ENCODE data around the gene CTU2. TPM values are rescaled to one million over a fixed set of nuclear protein-coding genes. Genes with fewer than 3 reads are reported as not detected.

The CTU2 gene
- total RNA-seq, 1 experiment from 2014 or later = 39.4 TPM

DNA sequence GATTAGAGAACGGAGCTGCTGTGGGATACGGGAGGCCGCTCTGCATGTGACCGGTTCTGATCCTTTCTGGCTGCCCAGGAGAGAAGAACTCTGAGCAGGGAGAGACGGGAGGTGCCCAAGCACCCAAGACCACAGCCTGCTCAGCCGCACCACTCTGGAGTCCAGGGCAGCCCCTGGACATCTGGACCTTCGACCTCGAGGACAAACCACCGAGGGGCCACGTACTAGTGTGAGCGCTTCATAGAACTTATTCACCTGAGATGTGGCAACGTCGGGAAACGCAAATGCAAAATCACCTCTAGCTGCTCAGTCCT, 6.0 kb upstream of the CTU2 start:
- no peak overlapping the region for H3K27ac ChIP-seq (ENCODE audit: low read length)
- peak overlapping the region; percentile 48; the same call in 1 of the 2 replicates for H3K9ac ChIP-seq (ENCODE audit: low read length)
- no peaks in the 10 kb centered on the region for H3K27me3 ChIP-seq (ENCODE audit: low read length)
- POLR2A ChIA-PET (ENCODE audit: unreplicated experiment) = no interaction called here
- no TSS peak for BruUV-seq (replicated peaks)
- no peaks in the 10 kb centered on the region for H3K9me2 ChIP-seq (replicated peaks; ENCODE audit: low read length)
- H2AFZ ChIP-seq (ENCODE audit: low read length) = no peak overlapping the region
- intact Hi-C loops (cut with micrococcal nuclease) = no loop called here
- no peak for TF ChIP-seq EZH2 (IDR thresholded peaks at IDR 0.05; ENCODE audit: low read length, unreplicated experiment)
- TF ChIP-seq, protein P1, sequence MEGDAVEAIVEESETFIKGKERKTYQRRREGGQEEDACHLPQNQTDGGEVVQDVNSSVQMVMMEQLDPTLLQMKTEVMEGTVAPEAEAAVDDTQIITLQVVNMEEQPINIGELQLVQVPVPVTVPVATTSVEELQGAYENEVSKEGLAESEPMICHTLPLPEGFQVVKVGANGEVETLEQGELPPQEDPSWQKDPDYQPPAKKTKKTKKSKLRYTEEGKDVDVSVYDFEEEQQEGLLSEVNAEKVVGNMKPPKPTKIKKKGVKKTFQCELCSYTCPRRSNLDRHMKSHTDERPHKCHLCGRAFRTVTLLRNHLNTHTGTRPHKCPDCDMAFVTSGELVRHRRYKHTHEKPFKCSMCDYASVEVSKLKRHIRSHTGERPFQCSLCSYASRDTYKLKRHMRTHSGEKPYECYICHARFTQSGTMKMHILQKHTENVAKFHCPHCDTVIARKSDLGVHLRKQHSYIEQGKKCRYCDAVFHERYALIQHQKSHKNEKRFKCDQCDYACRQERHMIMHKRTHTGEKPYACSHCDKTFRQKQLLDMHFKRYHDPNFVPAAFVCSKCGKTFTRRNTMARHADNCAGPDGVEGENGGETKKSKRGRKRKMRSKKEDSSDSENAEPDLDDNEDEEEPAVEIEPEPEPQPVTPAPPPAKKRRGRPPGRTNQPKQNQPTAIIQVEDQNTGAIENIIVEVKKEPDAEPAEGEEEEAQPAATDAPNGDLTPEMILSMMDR (conservative IDR thresholded peaks at IDR 0.05; ENCODE audit: low read depth, low read length) = no peak
- no peak for TF ChIP-seq EZH2phosphoT487 (IDR thresholded peaks at IDR 0.05; ENCODE audit: borderline replicate concordance, low read length)
- H3K36me3 ChIP-seq (ENCODE audit: low read depth, low read length) = no peaks in the 10 kb centered on the region
- H3K4me3 ChIP-seq (ENCODE audit: low read length) = no peak overlapping the region
- H3K4me1 ChIP-seq (ENCODE audit: insufficient read depth, low read length) = peaks cover 15% of the 10 kb centered on the region
- 0 out of 2 replicates have a peak overlapping the region, but pooled peaks have one; percentile 46 for H3K4me2 ChIP-seq (ENCODE audit: low read length)
- no peaks in the 10 kb centered on the region for H4K20me1 ChIP-seq (ENCODE audit: low read length)
- H3K9me3 ChIP-seq (ENCODE audit: low read length) = no peaks in the 10 kb centered on the region
- CTCF ChIA-PET = no interaction called here
- H3K79me2 ChIP-seq (ENCODE audit: low read length) = peaks cover 7% of the 10 kb centered on the region
- DNase-seq (no peak), ATAC-seq (no peak)
- H3F3A ChIP-seq (ENCODE audit: low read length, unreplicated experiment) = no peaks in the 10 kb centered on the region

DNA sequence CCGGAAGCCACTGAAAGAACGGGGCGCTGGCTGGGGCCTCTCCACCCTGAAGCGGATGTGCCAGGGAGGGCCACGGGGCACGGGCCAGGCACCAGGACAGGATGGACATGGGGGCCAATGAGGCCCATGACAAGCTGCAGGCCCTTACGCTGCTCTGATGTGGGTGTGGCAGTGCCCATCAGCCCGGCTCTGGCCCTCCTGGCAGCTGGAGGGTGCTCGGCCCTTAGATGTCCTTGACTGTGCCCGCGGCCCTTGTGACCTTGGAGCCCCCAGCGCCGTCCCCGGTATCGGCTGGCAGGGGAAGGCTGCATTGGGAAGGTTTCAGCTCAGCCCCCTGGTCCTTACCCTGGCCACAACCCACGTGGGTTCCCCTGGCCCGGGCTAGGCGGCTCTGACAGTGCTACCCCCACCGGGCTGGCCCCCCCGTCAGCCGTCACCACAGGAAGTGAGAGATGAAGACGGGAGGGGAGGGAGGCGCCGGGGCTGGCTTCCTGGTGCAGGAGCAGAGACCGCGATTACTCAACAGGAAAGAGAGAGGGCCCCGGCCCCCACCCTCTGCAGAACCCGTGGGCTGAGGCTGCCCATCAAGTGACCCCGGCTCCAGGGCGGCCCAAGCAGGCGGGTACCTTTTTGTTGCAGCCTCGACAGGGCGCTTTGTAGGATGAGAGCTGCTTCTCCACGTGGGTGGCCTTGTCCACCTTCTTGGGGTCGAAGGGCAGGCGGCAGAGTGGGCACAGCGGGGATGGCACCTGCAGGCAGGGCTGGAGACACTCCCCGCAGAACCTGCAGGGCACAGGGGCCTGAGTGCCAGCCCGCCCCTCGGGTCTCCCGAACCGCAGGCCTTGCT, 5.4 kb upstream of the CTU2 start:
- no peaks in the 10 kb centered on the region for H3K9me3 ChIP-seq (ENCODE audit: low read length)
- ChIA-PET CTCF (no interaction called here), POLR2A (ENCODE audit: unreplicated experiment) (no interaction called here)
- no peaks in the 10 kb centered on the region for H3K36me3 ChIP-seq (ENCODE audit: low read depth, low read length)
- H3F3A ChIP-seq (ENCODE audit: low read length, unreplicated experiment) = no peaks in the 10 kb centered on the region
- intact Hi-C loops (cut with micrococcal nuclease) = no loop called here
- peak overlapping the region; percentile 46; the same call in 1 of the 2 replicates for H3K4me2 ChIP-seq (ENCODE audit: low read length)
- H3K4me3 ChIP-seq (ENCODE audit: low read length) = no peak overlapping the region
- 0 out of 2 replicates have a peak overlapping the region, but pooled peaks have one; percentile 30 for H2AFZ ChIP-seq (ENCODE audit: low read length)
- no peaks in the 10 kb centered on the region for H3K9me2 ChIP-seq (replicated peaks; ENCODE audit: low read length)
- H3K4me1 ChIP-seq (ENCODE audit: insufficient read depth, low read length) = peaks cover 15% of the 10 kb centered on the region
- H3K27me3 ChIP-seq (ENCODE audit: low read length) = no peaks in the 10 kb centered on the region
- TF ChIP-seq, protein P1 (conservative IDR thresholded peaks at IDR 0.05; ENCODE audit: low read depth, low read length) = no peak
- TF ChIP-seq EZH2phosphoT487 (IDR thresholded peaks at IDR 0.05; ENCODE audit: borderline replicate concordance, low read length) (no peak), EZH2 (IDR thresholded peaks at IDR 0.05; ENCODE audit: low read length, unreplicated experiment) (no peak)
- no peak overlapping the region for H3K27ac ChIP-seq (ENCODE audit: low read length)
- peak; percentile 91 for ATAC-seq
- peak; percentile 72 for DNase-seq
- H3K9ac ChIP-seq (ENCODE audit: low read length) = peak overlapping the region; percentile 48; the same call in 1 of the 2 replicates
- no TSS peak for BruUV-seq (replicated peaks)
- H3K79me2 ChIP-seq (ENCODE audit: low read length) = peaks cover 11% of the 10 kb centered on the region
- H4K20me1 ChIP-seq (ENCODE audit: low read length) = no peaks in the 10 kb centered on the region
